ENCODE measurements around the gene CUTA. TPM values are rescaled to one million over a fixed set of nuclear protein-coding genes. Genes with fewer than 3 reads are reported as not detected.

Gene CUTA
- total RNA-seq, 6 experiments from 2014 or later: 464 to 546 (median 536) TPM

DNA sequence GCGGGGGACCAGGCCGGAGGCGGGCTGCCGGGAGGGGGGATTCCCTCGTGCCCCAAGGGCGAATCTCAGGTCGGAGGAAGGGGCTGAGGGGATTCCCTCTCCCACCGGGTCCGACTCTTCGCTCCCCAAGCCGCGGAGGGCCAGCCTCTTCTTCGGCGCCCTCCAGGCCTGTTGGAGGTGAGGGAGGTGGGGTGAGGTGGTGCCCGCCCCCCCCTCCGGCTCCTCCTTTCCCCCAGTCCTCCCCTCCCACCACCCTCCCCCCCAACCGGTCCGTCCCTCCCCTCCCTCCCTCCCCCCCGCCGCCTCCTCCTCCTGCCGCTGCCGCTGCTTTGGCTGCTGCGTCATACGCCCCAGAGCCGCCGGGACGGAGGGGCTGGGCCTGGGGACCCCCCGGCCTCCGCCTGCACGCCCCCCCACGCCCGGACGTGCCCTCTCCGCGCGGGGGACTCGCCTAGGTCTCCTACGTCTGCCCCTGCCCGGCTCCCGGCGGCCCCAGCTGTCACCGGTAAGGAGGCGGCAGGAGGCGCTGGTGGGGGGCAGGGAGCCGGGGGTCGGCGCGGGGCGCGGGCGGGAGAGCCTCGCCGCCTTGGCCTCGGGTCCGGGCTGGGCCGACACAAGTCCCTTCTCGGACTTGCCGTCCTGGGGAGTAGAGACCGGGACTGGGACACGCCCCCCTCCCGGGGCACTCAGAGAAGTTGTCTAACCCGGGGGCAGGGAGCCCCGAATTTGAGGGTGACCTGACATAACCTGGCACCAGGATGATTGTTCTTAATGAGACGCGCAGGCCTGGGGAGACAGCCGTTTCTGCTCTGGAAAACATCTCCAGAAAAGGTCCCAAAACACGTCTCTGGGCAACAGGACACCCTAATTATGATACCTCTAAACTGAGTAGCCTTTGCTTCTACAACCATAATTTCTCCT lies 6.9 kb downstream of the CUTA start, which contains the start of gene PHF1:
Gene PHF1 (plus strand): TSS at position 304 of the 921 bp plus-strand sequence. CDS start 1,250 bp downstream, outside the sequence.
- TF ChIP-seq CTCF (IDR thresholded peaks at IDR 0.05): peak; percentile 47
- Mint-ChIP-seq H3K27ac (peak within 1 kb of the TSS; percentile 96), H3K4me1 (ENCODE audit: low read depth) (peaks cover 55% of the 10 kb centered on the region), H3K9me3 (no peaks in the 10 kb centered on the region), H3K36me3 (ENCODE audit: low read depth) (peaks cover 37% of the 10 kb centered on the region), H3K4me3 (peak within 1 kb of the TSS; percentile 92), H3K27me3 (ENCODE audit: insufficient read depth) (peaks cover 11% of the 10 kb centered on the region)
- DNase-seq: no peak

DNA sequence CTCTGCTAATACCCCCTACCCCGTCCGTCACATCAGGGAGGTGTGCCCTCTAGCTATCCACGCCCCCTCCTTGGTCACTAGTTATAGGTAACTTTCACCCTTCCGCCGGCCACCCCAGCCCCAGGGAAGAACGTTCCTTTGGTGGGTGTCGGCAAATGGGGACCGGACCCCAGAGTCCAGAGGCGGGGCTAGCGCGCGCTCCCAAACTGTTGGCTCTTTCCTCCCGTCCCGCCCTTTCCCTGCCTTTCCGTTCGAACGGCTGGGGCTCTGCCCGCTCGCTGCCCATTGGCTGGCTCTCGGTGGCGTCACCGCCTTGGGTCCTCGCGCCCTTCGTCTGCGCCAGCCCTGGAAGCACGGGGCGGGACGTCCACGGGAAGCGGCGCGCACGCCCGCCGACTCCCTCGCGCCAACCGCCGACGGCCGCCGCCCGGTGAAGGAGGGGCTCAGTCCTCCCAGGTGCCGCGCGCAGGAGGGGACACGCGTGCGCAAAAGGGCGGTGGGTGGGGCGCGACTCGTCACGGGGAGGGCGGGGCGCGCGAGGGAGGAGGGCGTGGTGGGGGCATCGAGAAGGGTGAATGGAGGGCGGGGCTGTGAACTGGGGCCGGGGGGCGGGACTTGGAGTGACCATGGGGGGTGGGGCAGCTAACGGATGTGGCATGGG lies 7.7 kb downstream of the CUTA start:
- peak; percentile 98 for DNase-seq
- Mint-ChIP-seq H3K27ac (peak overlapping the region; percentile 96), H3K27me3 (ENCODE audit: insufficient read depth) (peaks cover 10% of the 10 kb centered on the region), H3K4me3 (peak overlapping the region; percentile 92), H3K36me3 (ENCODE audit: low read depth) (peaks cover 35% of the 10 kb centered on the region), H3K9me3 (no peaks in the 10 kb centered on the region), H3K4me1 (ENCODE audit: low read depth) (peaks cover 47% of the 10 kb centered on the region)
- TF ChIP-seq CTCF (IDR thresholded peaks at IDR 0.05): no peak

DNA sequence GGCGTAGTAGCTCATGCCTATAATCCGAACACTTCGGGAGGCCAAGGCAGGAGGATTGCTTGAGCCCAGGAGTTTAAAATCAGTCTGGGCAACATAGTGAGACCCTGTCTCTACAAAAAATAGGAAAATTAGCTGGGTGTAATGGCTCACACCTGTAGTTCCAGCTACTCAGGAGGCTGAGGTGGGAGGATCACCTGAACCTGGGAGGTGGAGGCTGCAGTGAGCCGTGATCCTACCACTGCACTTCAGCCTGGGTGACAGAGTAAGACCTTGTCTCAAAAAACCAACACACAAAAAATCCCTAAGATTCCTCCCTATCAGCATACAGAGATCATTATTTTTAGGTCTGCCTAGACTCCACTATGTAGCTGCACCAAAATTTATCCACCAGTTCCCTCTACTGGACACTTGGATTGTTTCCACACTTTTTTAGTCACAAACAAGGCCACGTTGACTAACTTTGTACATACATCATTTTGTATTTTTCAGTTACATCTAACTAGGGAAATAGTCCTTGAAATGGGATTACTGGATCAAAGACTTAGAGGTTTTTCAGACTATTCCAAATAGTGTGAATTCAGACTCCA lies 10.7 kb downstream of the CUTA start:
- 0 out of 2 replicates have a peak overlapping the region, but pooled peaks have one; percentile 16 for H3K27ac Mint-ChIP-seq
- peak; percentile 73 for TF ChIP-seq CTCF (IDR thresholded peaks at IDR 0.05)
- H3K4me1 Mint-ChIP-seq (ENCODE audit: low read depth): peaks cover 20% of the 10 kb centered on the region
- DNase-seq: peak; percentile 66
- no peak overlapping the region for H3K4me3 Mint-ChIP-seq
- H3K27me3 Mint-ChIP-seq (ENCODE audit: insufficient read depth): peaks cover under 1% of the 10 kb centered on the region
- H3K9me3 Mint-ChIP-seq: no peaks in the 10 kb centered on the region
- H3K36me3 Mint-ChIP-seq (ENCODE audit: low read depth): peaks cover 27% of the 10 kb centered on the region; the same call in 1 of the 2 replicates

DNA sequence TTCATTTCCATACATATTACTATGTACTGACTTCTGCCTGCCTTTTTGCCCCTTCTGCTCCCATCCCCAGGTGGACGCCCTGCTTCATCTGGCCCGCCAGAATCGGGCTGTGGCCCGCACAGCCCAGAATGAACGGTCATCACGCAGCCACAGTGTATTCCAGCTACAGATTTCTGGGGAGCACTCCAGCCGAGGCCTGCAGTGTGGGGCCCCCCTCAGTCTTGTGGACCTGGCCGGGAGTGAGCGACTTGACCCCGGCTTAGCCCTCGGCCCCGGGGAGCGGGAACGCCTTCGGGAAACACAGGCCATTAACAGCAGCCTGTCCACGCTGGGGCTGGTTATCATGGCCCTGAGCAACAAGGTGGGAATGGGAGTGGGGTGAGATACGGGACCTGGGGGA lies 11.8 kb downstream of the CUTA start:
- no peak for TF ChIP-seq CTCF (IDR thresholded peaks at IDR 0.05)
- H3K27me3 Mint-ChIP-seq (ENCODE audit: insufficient read depth): no peaks in the 10 kb centered on the region; the same call in none of the 2 replicates
- no peaks in the 10 kb centered on the region for H3K9me3 Mint-ChIP-seq
- H3K4me1 Mint-ChIP-seq (ENCODE audit: low read depth): peaks cover 11% of the 10 kb centered on the region
- H3K27ac Mint-ChIP-seq: peak overlapping the region; percentile 9; the same call in 1 of the 2 replicates
- DNase-seq: no peak
- peaks cover 21% of the 10 kb centered on the region; the same call in 1 of the 2 replicates for H3K36me3 Mint-ChIP-seq (ENCODE audit: low read depth)
- no peak overlapping the region for H3K4me3 Mint-ChIP-seq

GRCh38 chr6:33405386-33405940 lies 12.4 kb downstream of the CUTA start:
- Mint-ChIP-seq H3K4me3 (no peak overlapping the region), H3K9me3 (no peaks in the 10 kb centered on the region), H3K27me3 (ENCODE audit: insufficient read depth) (no peaks in the 10 kb centered on the region; the same call in none of the 2 replicates), H3K36me3 (ENCODE audit: low read depth) (peaks cover 21% of the 10 kb centered on the region; the same call in 1 of the 2 replicates), H3K27ac (peak overlapping the region; percentile 31; the same call in 1 of the 2 replicates), H3K4me1 (ENCODE audit: low read depth) (peaks cover 11% of the 10 kb centered on the region)
- TF ChIP-seq CTCF (IDR thresholded peaks at IDR 0.05): no peak
- no peak for DNase-seq
